ENCODE measurements around the gene ABCA5. TPM values are rescaled to one million over a fixed set of nuclear protein-coding genes. Genes with fewer than 3 reads are reported as not detected.

Gene ABCA5
- polyA plus RNA-seq, 1 of the 3 experiments (the other 2 are of a cell fraction) = 2.0 TPM

DNA sequence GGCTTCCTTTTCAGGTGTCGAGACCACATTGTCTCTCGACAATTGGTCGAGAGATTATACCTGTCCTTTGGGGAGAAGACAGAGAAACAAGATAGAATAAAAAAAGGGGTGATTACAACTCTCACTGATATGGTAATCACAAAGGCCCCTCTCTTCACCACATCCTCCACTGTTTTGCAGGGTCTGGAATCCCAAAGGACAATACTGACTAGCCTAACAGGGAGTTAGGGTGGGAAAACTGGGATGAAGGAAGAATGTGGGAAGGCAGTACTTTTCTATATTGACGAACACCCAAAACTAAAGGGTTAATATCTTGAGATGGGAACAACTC lies 6.1 kb downstream of the ABCA5 start (continued):
- TF ChIP-seq, protein P1, sequence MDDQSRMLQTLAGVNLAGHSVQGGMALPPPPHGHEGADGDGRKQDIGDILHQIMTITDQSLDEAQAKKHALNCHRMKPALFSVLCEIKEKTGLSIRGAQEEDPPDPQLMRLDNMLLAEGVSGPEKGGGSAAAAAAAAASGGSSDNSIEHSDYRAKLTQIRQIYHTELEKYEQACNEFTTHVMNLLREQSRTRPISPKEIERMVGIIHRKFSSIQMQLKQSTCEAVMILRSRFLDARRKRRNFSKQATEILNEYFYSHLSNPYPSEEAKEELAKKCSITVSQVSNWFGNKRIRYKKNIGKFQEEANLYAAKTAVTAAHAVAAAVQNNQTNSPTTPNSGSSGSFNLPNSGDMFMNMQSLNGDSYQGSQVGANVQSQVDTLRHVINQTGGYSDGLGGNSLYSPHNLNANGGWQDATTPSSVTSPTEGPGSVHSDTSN (IDR thresholded peaks at IDR 0.05) = no peak
- TF ChIP-seq NRF1 (IDR thresholded peaks at IDR 0.05; ENCODE audit: low read depth, low read length) (no peak), GATA2 (CRISPR knock-in tag; IDR thresholded peaks at IDR 0.05) (no peak), SMC3 (IDR thresholded peaks at IDR 0.05; ENCODE audit: low read depth, low read length) (no peak), TEAD4 (IDR thresholded peaks at IDR 0.05; ENCODE audit: borderline replicate concordance, insufficient read depth) (no peak), RFX5 (IDR thresholded peaks at IDR 0.05; ENCODE audit: low read length) (no peak)
- TF ChIP-seq, protein P2, sequence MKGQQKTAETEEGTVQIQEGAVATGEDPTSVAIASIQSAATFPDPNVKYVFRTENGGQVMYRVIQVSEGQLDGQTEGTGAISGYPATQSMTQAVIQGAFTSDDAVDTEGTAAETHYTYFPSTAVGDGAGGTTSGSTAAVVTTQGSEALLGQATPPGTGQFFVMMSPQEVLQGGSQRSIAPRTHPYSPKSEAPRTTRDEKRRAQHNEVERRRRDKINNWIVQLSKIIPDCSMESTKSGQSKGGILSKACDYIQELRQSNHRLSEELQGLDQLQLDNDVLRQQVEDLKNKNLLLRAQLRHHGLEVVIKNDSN (IDR thresholded peaks at IDR 0.05; ENCODE audit: borderline replicate concordance, low read depth) = no peak
- TF ChIP-seq, protein P3, sequence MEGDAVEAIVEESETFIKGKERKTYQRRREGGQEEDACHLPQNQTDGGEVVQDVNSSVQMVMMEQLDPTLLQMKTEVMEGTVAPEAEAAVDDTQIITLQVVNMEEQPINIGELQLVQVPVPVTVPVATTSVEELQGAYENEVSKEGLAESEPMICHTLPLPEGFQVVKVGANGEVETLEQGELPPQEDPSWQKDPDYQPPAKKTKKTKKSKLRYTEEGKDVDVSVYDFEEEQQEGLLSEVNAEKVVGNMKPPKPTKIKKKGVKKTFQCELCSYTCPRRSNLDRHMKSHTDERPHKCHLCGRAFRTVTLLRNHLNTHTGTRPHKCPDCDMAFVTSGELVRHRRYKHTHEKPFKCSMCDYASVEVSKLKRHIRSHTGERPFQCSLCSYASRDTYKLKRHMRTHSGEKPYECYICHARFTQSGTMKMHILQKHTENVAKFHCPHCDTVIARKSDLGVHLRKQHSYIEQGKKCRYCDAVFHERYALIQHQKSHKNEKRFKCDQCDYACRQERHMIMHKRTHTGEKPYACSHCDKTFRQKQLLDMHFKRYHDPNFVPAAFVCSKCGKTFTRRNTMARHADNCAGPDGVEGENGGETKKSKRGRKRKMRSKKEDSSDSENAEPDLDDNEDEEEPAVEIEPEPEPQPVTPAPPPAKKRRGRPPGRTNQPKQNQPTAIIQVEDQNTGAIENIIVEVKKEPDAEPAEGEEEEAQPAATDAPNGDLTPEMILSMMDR (IDR thresholded peaks at IDR 0.05) = no peak

DNA sequence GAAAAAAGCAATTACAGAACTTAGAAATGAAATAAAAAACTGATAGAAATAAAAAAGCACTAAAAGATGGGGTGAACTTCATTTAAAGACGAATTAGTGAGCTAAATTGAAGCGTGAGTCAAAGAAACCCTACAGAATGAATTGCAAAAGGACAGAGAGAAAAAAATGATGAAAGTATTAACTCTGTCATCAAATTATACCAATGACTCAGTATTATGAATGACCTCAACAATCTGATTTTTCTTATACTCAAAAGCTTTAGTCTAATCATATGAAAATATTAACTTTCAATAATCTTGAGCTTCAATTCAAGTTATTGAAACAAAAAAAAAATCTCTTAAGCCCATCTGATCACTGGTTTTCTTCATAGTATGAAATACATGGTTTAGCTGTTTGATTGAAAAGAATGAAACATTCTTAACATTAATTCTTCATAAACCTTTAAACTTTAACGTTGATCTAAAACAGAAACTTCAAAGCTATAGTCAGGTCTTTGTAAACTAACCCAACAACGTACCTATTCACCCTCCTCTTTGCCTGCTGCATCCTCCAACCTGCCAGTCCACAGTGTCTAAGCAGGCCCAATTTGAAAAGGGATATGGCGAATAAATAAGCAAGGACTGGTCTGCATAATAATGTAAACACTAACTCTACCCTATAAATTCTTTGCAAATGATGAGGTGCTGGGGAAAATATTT lies 6.6 kb downstream of the ABCA5 start:
- Histone ChIP-seq H3K4me2 (no peak overlapping the region), H3F3A (replicated peaks; ENCODE audit: insufficient read depth) (no peaks in the 10 kb centered on the region), H3K4me1 (ENCODE audit: control insufficient read depth in 1 of 2, insufficient read depth in 2 of 2, low read depth in 1 of 2, low read length in 1 of 2) (no peaks in the 10 kb centered on the region), H4K20me1 (ENCODE audit: insufficient read depth) (no peaks in the 10 kb centered on the region), H3K36me3 (replicated peaks in 1 of 2; ENCODE audit: control insufficient read depth in 1 of 2, insufficient read depth in 2 of 2, low read length in 1 of 2) (no peaks in the 10 kb centered on the region), H3K9me2 (no peaks in the 10 kb centered on the region), H3K9ac (no peak overlapping the region), H3K27ac (ENCODE audit: low read depth in 2 of 2, low read length in 1 of 2) (no peak overlapping the region), H3K9me3 (no peaks in the 10 kb centered on the region), H3K79me2 (ENCODE audit: insufficient read depth) (no peaks in the 10 kb centered on the region), H2AFZ (ENCODE audit: low read depth) (no peak overlapping the region), H3K27me3 (ENCODE audit: insufficient read depth) (no peaks in the 10 kb centered on the region), H3K4me3 (ENCODE audit: low read depth in 2 of 2, low read length in 1 of 2) (no peak overlapping the region)
- CTCF ChIA-PET = interaction anchor here (0.8 to 1.4 kb wide), 2 partner anchors 172 to 206 kb away, joined by 3 to 4 read pairs; no protein-coding TSS in a partner anchor
- 64% methylated on average over 5 of the region's 5 CpGs for WGBS (ENCODE audit: low lambda C conversion rate)
- POLR2A ChIA-PET = no interaction called here
- no peak for DNase-seq
- TF ChIP-seq, protein P2 (IDR thresholded peaks at IDR 0.05; ENCODE audit: borderline replicate concordance, low read depth) = no peak
- TF ChIP-seq EP300 (IDR thresholded peaks at IDR 0.05; ENCODE audit: borderline replicate concordance in 1 of 2, low read depth in 1 of 2, low read length in 1 of 2) (no peak), GABPA (IDR thresholded peaks at IDR 0.05; ENCODE audit: low read depth) (no peak), TCF12 (IDR thresholded peaks at IDR 0.05) (no peak), NRF1 (IDR thresholded peaks at IDR 0.05; ENCODE audit: low read depth, low read length) (no peak), MXI1 (IDR thresholded peaks at IDR 0.05; ENCODE audit: low read depth, low read length) (no peak), JUND (IDR thresholded peaks at IDR 0.05) (no peak), RFX5 (IDR thresholded peaks at IDR 0.05; ENCODE audit: low read length) (no peak), TEAD4 (IDR thresholded peaks at IDR 0.05; ENCODE audit: borderline replicate concordance, insufficient read depth) (no peak), RXRA (IDR thresholded peaks at IDR 0.05; ENCODE audit: borderline replicate concordance, low read depth) (no peak), RCOR1 (IDR thresholded peaks at IDR 0.05; ENCODE audit: low read length) (no peak), MEF2A (IDR thresholded peaks at IDR 0.05; ENCODE audit: borderline replicate concordance, low read depth) (no peak)
- TF ChIP-seq, protein P1 (IDR thresholded peaks at IDR 0.05) = no peak
- TF ChIP-seq, protein P3 (IDR thresholded peaks at IDR 0.05) = no peak
- TF ChIP-seq, protein P4, sequence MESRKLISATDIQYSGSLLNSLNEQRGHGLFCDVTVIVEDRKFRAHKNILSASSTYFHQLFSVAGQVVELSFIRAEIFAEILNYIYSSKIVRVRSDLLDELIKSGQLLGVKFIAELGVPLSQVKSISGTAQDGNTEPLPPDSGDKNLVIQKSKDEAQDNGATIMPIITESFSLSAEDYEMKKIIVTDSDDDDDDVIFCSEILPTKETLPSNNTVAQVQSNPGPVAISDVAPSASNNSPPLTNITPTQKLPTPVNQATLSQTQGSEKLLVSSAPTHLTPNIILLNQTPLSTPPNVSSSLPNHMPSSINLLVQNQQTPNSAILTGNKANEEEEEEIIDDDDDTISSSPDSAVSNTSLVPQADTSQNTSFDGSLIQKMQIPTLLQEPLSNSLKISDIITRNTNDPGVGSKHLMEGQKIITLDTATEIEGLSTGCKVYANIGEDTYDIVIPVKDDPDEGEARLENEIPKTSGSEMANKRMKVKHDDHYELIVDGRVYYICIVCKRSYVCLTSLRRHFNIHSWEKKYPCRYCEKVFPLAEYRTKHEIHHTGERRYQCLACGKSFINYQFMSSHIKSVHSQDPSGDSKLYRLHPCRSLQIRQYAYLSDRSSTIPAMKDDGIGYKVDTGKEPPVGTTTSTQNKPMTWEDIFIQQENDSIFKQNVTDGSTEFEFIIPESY (IDR thresholded peaks at IDR 0.05; ENCODE audit: borderline replicate concordance, low read depth) = no peak
- TF ChIP-seq, protein P5, sequence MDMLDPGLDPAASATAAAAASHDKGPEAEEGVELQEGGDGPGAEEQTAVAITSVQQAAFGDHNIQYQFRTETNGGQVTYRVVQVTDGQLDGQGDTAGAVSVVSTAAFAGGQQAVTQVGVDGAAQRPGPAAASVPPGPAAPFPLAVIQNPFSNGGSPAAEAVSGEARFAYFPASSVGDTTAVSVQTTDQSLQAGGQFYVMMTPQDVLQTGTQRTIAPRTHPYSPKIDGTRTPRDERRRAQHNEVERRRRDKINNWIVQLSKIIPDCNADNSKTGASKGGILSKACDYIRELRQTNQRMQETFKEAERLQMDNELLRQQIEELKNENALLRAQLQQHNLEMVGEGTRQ (IDR thresholded peaks at IDR 0.05; ENCODE audit: borderline replicate concordance, low read depth, low read length) = no peak

All from SK-N-SH (cell line).